HepG2 (cell line): ENCODE results near the gene IRF5. TPM values are rescaled to one million over a fixed set of nuclear protein-coding genes. Genes with fewer than 3 reads are reported as not detected.
A peak's percentile ranks its signal among the peaks of the same experiment; 100 is the strongest.

Source experiments
- CEBPB ChIP-seq: IDR thresholded peaks from 2 replicates; pipeline ENCODE4 v1.6.1; 2011; ENCODE audit warnings: low read depth, low read length, improper control_type of control experiment, borderline replicate concordance
- GMEB2 ChIP-seq: IDR thresholded peaks from 2 replicates; pipeline ENCODE4 v1.6.1; 2016; ENCODE audit warnings: missing biosample characterization, missing genetic modification reagents, low read depth
- IKZF4 ChIP-seq: sonication (generic); formaldehyde crosslinking; IDR thresholded peaks from 2 replicates; pipeline ENCODE4 v1.5.1; 2020; ENCODE audit warnings: borderline replicate concordance, mild to moderate bottlenecking, low read depth, missing genetic modification reagents; ENCODE audit errors: not compliant biosample characterization
- SMARCC2 ChIP-seq: fragments of 450-650 bp; IDR thresholded peaks from 2 replicates; pipeline ENCODE4 v1.6.1; 2017; ENCODE audit warnings: antibody characterized with exemption, mild to moderate bottlenecking
- TBX2 ChIP-seq: sonication (generic); formaldehyde crosslinking; IDR thresholded peaks from 2 replicates; pipeline ENCODE4 v1.5.0; 2020; ENCODE audit warnings: missing genetic modification reagents, mild to moderate bottlenecking, borderline replicate concordance
- YY1 ChIP-seq: IDR thresholded peaks from 2 replicates; pipeline ENCODE4 v1.6.1; 2011; ENCODE audit warnings: low read length, low read depth, moderate library complexity, mild to moderate bottlenecking; ENCODE audit not compliant: insufficient read depth, insufficient replicate concordance
- ZNF292 ChIP-seq: sonication (generic); formaldehyde crosslinking; IDR thresholded peaks from 2 replicates; pipeline ENCODE4 v1.8.1; 2022; ENCODE audit warnings: mild to moderate bottlenecking, low read depth, missing genetic modification reagents, borderline replicate concordance
- ZNF367 ChIP-seq: sonication (generic); formaldehyde crosslinking; IDR thresholded peaks from 2 replicates; pipeline ENCODE4 v1.4.0; 2020; ENCODE audit warnings: missing genetic modification reagents, borderline replicate concordance
- ZNF687 ChIP-seq: sonication (generic); formaldehyde crosslinking; IDR thresholded peaks from 2 replicates; pipeline ENCODE4 v1.5.1; 2020; ENCODE audit warnings: mild to moderate bottlenecking, missing genetic modification reagents, moderate library complexity
- ZNF776 ChIP-seq: sonication (generic); formaldehyde crosslinking; IDR thresholded peaks from 2 replicates; pipeline ENCODE4 v1.4.0; 2020; ENCODE audit warnings: mild to moderate bottlenecking, missing genetic modification reagents
- ZSCAN12 ChIP-seq: sonication (generic); formaldehyde crosslinking; IDR thresholded peaks from 2 replicates; pipeline ENCODE4 v1.9.0; 2021; ENCODE audit warnings: mild to moderate bottlenecking, missing genetic modification reagents
- polyA plus RNA-seq, 8 experiments: library from polyadenylated mRNA; depleted of rRNA in 3 of 8; stranded (reverse) in 7 of 8; unstranded in 1 of 8; fragments of >200 nt; fragmentation: Illumina TruSeq in 4 of 8; extraction: Trizol in 4 of 8; gene quantifications; 2 replicates each; pipeline versions ENCODE4 v1.2.1 to v1.2.3, GENCODE V29; 2011 to 2016; ENCODE audit warnings: low read depth in 4 of 8, missing spikeins in 1 of 8, mixed read lengths in 1 of 8; ENCODE audit not compliant: insufficient read depth in 1 of 8
- total RNA-seq, 5 experiments: library from RNA; depleted of rRNA; stranded (reverse); fragments of >200 nt; fragmentation: Illumina TruSeq; extraction: Trizol; gene quantifications; 2 replicates each; pipeline ENCODE4 v1.2.3, GENCODE V29; 2016; ENCODE audit warnings: low read depth in 1 of 5
- TF ChIP-seq, protein P1 (sequence below): sonication (generic); formaldehyde crosslinking; IDR thresholded peaks from 2 replicates; pipeline ENCODE4 v1.4.0; 2020; ENCODE audit warnings: mild to moderate bottlenecking, missing genetic modification reagents, borderline replicate concordance
- TF ChIP-seq, protein P2 (sequence below): sonication (generic); formaldehyde crosslinking; IDR thresholded peaks from 2 replicates; pipeline ENCODE4 v1.8.1; 2023; ENCODE audit warnings: mild to moderate bottlenecking, inconsistent platforms, moderate library complexity, missing genetic modification reagents, borderline replicate concordance

IRF5 gene
- total and polyA plus RNA-seq, 2 of the 13 experiments (the other 11 are each of a cell fraction or from before 2014, with no cell fraction given) = 2.0 to 2.9 TPM

- TF ChIP-seq, protein P1, sequence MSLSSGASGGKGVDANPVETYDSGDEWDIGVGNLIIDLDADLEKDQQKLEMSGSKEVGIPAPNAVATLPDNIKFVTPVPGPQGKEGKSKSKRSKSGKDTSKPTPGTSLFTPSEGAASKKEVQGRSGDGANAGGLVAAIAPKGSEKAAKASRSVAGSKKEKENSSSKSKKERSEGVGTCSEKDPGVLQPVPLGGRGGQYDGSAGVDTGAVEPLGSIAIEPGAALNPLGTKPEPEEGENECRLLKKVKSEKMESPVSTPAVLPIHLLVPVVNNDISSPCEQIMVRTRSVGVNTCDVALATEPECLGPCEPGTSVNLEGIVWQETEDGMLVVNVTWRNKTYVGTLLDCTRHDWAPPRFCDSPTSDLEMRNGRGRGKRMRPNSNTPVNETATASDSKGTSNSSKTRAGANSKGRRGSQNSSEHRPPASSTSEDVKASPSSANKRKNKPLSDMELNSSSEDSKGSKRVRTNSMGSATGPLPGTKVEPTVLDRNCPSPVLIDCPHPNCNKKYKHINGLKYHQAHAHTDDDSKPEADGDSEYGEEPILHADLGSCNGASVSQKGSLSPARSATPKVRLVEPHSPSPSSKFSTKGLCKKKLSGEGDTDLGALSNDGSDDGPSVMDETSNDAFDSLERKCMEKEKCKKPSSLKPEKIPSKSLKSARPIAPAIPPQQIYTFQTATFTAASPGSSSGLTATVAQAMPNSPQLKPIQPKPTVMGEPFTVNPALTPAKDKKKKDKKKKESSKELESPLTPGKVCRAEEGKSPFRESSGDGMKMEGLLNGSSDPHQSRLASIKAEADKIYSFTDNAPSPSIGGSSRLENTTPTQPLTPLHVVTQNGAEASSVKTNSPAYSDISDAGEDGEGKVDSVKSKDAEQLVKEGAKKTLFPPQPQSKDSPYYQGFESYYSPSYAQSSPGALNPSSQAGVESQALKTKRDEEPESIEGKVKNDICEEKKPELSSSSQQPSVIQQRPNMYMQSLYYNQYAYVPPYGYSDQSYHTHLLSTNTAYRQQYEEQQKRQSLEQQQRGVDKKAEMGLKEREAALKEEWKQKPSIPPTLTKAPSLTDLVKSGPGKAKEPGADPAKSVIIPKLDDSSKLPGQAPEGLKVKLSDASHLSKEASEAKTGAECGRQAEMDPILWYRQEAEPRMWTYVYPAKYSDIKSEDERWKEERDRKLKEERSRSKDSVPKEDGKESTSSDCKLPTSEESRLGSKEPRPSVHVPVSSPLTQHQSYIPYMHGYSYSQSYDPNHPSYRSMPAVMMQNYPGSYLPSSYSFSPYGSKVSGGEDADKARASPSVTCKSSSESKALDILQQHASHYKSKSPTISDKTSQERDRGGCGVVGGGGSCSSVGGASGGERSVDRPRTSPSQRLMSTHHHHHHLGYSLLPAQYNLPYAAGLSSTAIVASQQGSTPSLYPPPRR (CRISPR knock-in tag) = no peak
- TF ChIP-seq YY1 (peak; percentile 24), ZNF776 (peak; percentile 61; the same call in 1 of the 2 replicates), ZNF367 (no peak), ZNF687 (peak; percentile 62), ZSCAN12 (CRISPR knock-in tag) (no peak), CEBPB (no peak), TBX2 (peak; percentile 56), ZNF292 (no peak), IKZF4 (no peak), SMARCC2 (no peak), GMEB2 (CRISPR knock-in tag) (no peak)
- TF ChIP-seq, protein P2, sequence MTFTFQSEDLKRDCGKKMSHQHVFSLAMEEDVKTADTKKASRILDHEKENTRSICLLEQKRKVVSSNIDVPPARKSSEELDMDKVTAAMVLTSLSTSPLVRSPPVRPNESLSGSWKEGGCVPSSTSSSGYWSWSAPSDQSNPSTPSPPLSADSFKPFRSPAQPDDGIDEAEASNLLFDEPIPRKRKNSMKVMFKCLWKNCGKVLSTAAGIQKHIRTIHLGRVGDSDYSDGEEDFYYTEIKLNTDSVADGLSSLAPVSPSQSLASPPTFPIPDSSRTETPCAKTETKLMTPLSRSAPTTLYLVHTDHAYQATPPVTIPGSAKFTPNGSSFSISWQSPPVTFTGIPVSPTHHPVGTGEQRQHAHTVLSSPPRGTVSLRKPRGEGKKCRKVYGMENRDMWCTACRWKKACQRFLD (CRISPR knock-in tag) = no peak
Observed at GRCh38 chr7:128937647-128938543, at the start of gene IRF5 (continued).
